Hepatocyte (in vitro differentiated cells): Measurements from ENCODE around the gene ARMH2. TPM values are rescaled to one million over a fixed set of nuclear protein-coding genes. Genes with fewer than 3 reads are reported as not detected.

Experiments
- DNase-seq: peaks from one replicate; pipeline ENCODE4 v3.0.0-alpha.2; 2016; ENCODE audit warnings: low spot score
- H2AFZ ChIP-seq: fragments of 200-600 bp; sonication (generic); 2 replicates; pipeline ENCODE4 v1.6.0; 2016; ENCODE audit warnings: antibody characterized with exemption, mild to moderate bottlenecking
- H3K27ac ChIP-seq: fragments of 200-600 bp; sonication (generic); 2 replicates; pipeline ENCODE4 v1.5.1; 2016; ENCODE audit warnings: mild to moderate bottlenecking
- H3K27me3 ChIP-seq: fragments of 200-600 bp; sonication (generic); 2 replicates; pipeline ENCODE4 v1.6.1; 2016
- H3K36me3 ChIP-seq: fragments of 200-600 bp; sonication (generic); replicated peaks from 2 replicates; pipeline ENCODE4 v1.5.1; 2016; ENCODE audit warnings: low read depth; ENCODE audit not compliant: insufficient read depth
- H3K4me1 ChIP-seq: fragments of 200-600 bp; sonication (generic); 2 replicates; pipeline ENCODE4 v1.5.1; 2016; ENCODE audit warnings: mild to moderate bottlenecking, moderate library complexity; ENCODE audit not compliant: insufficient read depth
- H3K4me2 ChIP-seq: fragments of 200-600 bp; sonication (generic); 2 replicates; pipeline ENCODE4 v1.6.0; 2016
- H3K4me3 ChIP-seq: fragments of 200-600 bp; sonication (generic); 2 replicates; pipeline ENCODE4 v1.5.1; 2016; ENCODE audit warnings: mild to moderate bottlenecking
- H3K79me2 ChIP-seq: fragments of 200-600 bp; sonication (generic); 2 replicates; pipeline ENCODE4 v1.6.0; 2017; ENCODE audit warnings: mild to moderate bottlenecking
- H3K9me2 ChIP-seq: fragments of 200-600 bp; sonication (generic); replicated peaks from 2 replicates; pipeline ENCODE4 v1.6.0; 2017; ENCODE audit warnings: mild to moderate bottlenecking; ENCODE audit not compliant: insufficient read depth
- H3K9me3 ChIP-seq: fragments of 200-600 bp; sonication (generic); 2 replicates; pipeline ENCODE4 v1.5.1; 2016; ENCODE audit warnings: low read depth, mild to moderate bottlenecking
- H4K20me1 ChIP-seq: fragments of 200-600 bp; sonication (generic); 2 replicates; pipeline ENCODE4 v1.6.0; 2016; ENCODE audit warnings: mild to moderate bottlenecking; ENCODE audit not compliant: insufficient read depth, poor library complexity, severe bottlenecking
- CTCF ChIP-seq: fragments of 200-600 bp; sonication (generic); IDR thresholded peaks from 2 replicates; pipeline ENCODE4 v1.5.1; 2016; ENCODE audit warnings: antibody characterized with exemption, mild to moderate bottlenecking; ENCODE audit not compliant: poor library complexity
- EZH2 ChIP-seq: fragments of 200-600 bp; sonication (generic); IDR thresholded peaks from 2 replicates; pipeline ENCODE4 v1.6.1; 2016; ENCODE audit warnings: antibody characterized with exemption, mild to moderate bottlenecking, borderline replicate concordance
- EZH2phosphoT487 ChIP-seq: fragments of 200-600 bp; sonication (generic); IDR thresholded peaks from one replicate; pipeline ENCODE4 v1.6.1; 2018; ENCODE audit warnings: antibody characterized with exemption, mild to moderate bottlenecking, low read depth, moderate library complexity; ENCODE audit not compliant: unreplicated experiment, severe bottlenecking
- WGBS: methylation state at CpG from one replicate; pipeline ENCODE4 v1.1.6; 2016; ENCODE audit warnings: low lambda C conversion rate; ENCODE audit errors: missing lambda C conversion rate; 5-methylcytosine and 5-hydroxymethylcytosine counted together
- polyA plus RNA-seq: library from polyadenylated mRNA; unstranded; fragments of >200 nt; fragmentation: Nextera tagmentation; extraction: Ambion mirVana; gene quantifications from 2 replicates; pipeline ENCODE4 v1.2.1, GENCODE V29; 2016
- total RNA-seq: library from RNA; depleted of rRNA; stranded (reverse); fragments of >200 nt; gene quantifications from 2 replicates; pipeline ENCODE4 v1.2.3, GENCODE V29; 2014

ARMH2 gene
- total and polyA plus RNA-seq, 2 experiments from 2014 or later = not detected

- H4K20me1 ChIP-seq = no peaks in the 10 kb centered on the region
- H3K9me3 ChIP-seq = no peaks in the 10 kb centered on the region
- no peaks in the 10 kb centered on the region for H3K4me1 ChIP-seq
- no peaks in the 10 kb centered on the region for H3K79me2 ChIP-seq
- no peak for DNase-seq
- H3K27me3 ChIP-seq = no peaks in the 10 kb centered on the region
- H3K4me2 ChIP-seq = no peak overlapping the region
- H2AFZ ChIP-seq = no peak overlapping the region
- TF ChIP-seq EZH2phosphoT487 (no peak), CTCF (no peak), EZH2 (no peak)
- no peak overlapping the region for H3K27ac ChIP-seq
- no peak overlapping the region for H3K4me3 ChIP-seq
- no peaks in the 10 kb centered on the region for H3K9me2 ChIP-seq
- 94% methylated on average over 3 of the region's 3 CpGs for WGBS
- no peaks in the 10 kb centered on the region for H3K36me3 ChIP-seq
These were observed 49.4 kb downstream of the ARMH2 start for GRCh38 chr6:24749297-24749696.

Other genes starting within 250 kb of the ARMH2 start
- 0.32 and 0.47 TPM in 2 replicates for gene KIAA0319, start 152.7 kb downstream of the ARMH2 start, total RNA-seq
- gene KIAA0319, start 152.7 kb downstream of the ARMH2 start, polyA plus RNA-seq = 0.42 and 0.44 TPM in 2 replicates
- gene TDP2, start 132.0 kb downstream of the ARMH2 start, total RNA-seq = 106 and 117 TPM in 2 replicates
- 58.3 and 75.5 TPM in 2 replicates for gene TDP2, start 132.0 kb downstream of the ARMH2 start, polyA plus RNA-seq
- gene ACOT13, start 131.8 kb downstream of the ARMH2 start, total RNA-seq = 19.7 and 30.1 TPM in 2 replicates
- 52.5 and 61.6 TPM in 2 replicates for gene ACOT13, start 131.8 kb downstream of the ARMH2 start, polyA plus RNA-seq
- gene C6orf62, start 79.8 kb downstream of the ARMH2 start, total RNA-seq = 64.1 and 72.1 TPM in 2 replicates
- 27.2 and 29.6 TPM in 2 replicates for gene C6orf62, start 79.8 kb downstream of the ARMH2 start, polyA plus RNA-seq
- 66.8 and 73.1 TPM in 2 replicates for gene GMNN, start 24.0 kb downstream of the ARMH2 start, total RNA-seq
- gene GMNN, start 24.0 kb downstream of the ARMH2 start, polyA plus RNA-seq = 65.3 and 76.3 TPM in 2 replicates
- gene RIPOR2, start 137.0 kb upstream of the ARMH2 start, total RNA-seq = 17.3 and 17.6 TPM in 2 replicates
- 11.8 and 14.4 TPM in 2 replicates for gene RIPOR2, start 137.0 kb upstream of the ARMH2 start, polyA plus RNA-seq